HG03196 (cell line): Measurements from ENCODE around the gene RFFL.
A peak's percentile ranks its signal among the peaks of the same experiment; 100 is the strongest.

Experiments used
- ATAC-seq: cut with Tn5 transposase; IDR thresholded peaks from one replicate; pipeline ENCODE4 v1.9.1; 2021; ENCODE audit not compliant: unreplicated experiment

RFFL gene

DNA sequence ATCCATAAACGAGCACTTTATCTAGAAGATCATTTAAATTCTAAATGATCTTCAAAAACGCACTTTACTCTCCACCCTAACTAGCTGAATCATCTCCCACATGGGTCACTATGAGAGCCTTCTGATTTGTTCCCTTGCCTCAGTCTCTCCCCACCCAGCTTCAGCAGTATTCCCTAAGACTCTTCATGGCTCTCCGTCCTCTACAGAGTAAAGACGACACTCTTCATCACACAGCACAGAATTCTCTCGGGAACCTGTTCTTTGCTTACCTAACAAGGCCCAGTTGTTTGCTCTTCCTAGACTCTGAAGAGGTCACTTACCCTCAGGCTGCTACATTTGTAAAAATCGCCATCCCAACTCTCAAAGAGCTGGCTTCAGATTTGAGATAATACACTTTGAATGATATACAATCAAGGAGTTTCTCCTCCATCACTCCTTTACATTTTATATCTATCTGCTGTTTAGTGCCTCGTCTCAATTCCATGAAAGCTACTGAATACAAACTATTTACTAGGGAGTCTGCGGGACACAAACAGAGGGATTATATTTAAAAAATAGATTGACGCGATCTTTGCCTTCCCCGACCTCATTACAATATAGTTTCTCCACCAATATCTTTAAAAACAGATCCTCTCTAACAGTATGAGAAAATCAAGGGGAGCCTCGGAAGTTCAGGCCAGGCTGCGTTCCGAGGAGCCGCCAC lies 83.7 kb downstream of the RFFL start:
- no peak for ATAC-seq

DNA sequence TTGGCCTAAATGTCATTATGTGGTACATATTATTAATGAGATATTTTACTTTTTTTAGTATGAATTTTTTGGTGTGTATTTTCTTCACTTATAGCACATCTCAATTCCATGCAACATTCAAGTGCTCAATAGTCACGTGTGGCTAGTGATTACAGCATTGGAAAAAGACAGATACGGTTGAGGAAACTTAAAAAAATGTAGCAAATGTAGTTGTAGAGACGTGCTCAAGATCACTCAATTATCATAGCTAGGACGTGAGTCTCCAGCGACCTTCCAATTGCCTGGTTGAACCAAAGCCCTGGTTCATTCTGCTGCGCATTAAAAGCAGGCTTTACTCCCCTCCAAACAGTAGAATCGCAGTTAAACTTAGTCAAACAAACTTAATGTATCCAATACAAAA lies 84.4 kb downstream of the RFFL start:
- ATAC-seq: no peak

DNA sequence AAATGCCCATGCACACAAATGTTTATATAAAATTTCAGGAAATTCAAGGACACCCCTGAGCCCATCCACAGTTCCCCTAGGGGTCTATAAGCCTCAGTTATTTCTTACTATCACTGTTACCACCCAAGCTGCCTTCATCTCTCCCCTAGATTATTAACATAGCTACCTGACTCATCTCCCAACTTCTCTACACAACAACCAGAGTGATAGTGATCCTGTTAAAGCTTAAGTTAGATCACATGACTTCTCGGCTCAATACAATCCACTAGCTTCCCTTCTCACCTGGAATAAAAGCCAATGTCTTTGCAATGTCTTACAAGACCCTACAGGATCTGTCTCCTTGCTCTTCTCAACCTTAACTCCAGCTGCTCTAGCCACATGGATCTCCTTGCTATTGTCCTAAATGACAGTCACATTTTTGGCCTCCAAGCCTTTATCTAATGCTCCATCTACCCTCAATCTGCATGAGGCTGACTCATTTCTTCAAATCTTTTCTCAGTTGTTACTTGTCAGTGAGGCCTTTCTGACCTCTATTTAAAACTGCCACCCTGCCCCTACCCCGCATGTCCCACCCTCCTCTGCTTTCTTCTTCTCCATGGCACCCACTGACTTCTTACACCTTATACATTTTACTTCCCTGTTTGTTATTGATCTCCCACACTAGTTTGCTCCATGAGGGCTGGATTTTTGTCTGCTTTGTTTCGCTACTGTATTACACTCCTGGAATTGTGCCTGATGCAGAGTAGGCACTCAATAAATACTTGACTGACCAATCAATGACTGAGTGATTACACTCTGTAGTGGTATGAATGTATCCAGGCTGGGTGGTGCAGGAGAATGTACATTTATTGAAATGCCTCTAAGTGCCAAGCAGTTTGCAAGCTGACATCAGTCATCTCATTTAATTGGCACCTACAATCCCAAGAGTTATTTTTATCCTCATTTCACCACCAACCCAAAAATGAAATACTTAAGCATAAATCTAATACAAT lies 88.4 kb downstream of the RFFL start:
- ATAC-seq: no peak

DNA sequence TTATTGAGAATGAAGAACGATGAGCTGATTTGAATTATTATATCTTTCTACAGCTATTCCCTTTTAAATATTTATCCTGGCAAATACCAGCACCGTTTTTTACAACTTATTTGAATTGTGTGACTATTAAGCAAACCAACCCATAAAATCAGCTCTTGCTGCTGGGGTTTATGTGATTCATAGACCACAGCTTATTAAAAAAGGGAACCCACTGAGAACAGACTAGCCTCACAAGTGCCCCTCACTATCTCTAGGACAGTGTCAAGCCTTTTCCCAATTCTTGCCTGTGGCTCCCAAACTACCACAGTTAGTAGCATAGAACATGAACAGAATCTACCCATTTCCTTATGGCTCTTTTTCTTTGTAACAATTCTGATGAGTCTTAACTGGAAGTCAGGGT lies 89.3 kb downstream of the RFFL start:
- ATAC-seq: no peak

DNA sequence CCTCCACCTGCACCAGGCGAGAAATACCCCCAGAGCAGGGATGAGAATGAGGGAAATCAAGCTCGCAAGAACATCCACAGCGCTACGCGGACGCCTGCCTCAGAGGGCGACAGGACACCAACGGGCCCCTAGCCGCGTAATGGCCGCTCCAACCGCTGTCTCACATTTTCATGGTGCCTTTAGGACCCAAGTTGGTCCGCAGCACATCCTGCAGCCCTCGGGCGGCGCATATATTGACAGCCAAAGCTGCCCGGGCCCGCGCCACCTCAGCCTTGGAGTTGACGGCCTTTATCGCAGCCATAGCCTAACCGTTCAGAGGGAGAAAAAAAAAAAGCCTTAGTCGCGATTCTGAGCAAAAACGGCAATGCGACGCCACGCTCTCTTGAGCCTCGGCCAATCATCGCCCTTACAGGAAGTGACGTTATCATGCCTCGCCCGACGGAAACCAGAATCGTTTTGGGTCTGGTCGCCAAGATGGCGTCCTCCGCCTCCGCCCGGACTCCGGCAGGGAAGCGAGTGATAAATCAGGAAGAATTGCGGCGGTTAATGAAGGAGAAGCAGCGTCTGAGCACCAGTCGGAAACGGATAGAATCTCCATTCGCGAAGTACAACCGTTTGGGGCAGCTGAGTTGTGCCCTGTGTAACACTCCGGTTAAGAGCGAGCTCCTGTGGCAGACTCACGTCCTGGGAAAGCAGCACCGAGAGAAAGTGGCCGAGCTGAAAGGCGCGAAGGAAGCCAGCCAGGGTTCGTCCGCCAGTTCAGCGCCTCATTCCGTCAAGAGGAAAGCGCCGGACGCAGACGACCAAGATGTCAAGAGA lies 102.2 kb downstream of the RFFL start, which contains the start of the genes CCT6B and ZNF830:
TSS of gene CCT6B (minus strand) at position 368 of the 819 bp plus-strand sequence. CDS start at position 301, 67 bp downstream.
TSS of gene ZNF830 (plus strand) at position 448 of the 819 bp plus-strand sequence. CDS start at position 475, 27 bp downstream.
- ATAC-seq: peak; percentile 89

DNA sequence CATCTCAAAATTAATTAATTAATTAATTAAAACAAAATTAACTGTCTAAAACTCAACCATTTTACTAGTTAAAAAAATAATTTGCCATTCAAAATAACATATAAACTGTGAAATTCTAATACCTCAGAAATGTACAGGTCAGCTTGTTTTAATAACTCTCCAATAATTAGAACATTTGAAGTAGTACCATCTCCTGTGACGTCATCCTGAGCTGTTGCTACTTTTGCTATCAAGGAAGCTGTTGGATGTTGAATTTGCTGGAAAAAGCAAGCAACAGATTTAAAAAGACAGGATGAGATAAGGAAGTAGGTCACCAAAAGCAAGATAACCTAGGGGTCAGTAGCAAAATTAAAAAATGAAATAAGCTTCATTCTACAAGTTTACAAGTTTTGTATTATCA lies 105.1 kb downstream of the RFFL start:
- ATAC-seq: no peak
